ENCODE results near the gene ZNF737.
"Not testable (repeated sequence)": the region's sequence is repeated elsewhere in the genome, so short reads cannot be mapped to it uniquely, and the experiment has no call there.

The ZNF737 gene
- 19.7 to 57.2 reads per million in 2 experiments for total RNA-seq

- peak; percentile 90 for DNase-seq (ENCODE audit: low read depth)
These were observed at the start of gene ZNF737 for GRCh38 chr19:20565321-20566018. Gene ZNF737, minus strand, starts transcription at chr19:20565781. Its CDS starts 141 bp downstream, at chr19:20565640.

DNA sequence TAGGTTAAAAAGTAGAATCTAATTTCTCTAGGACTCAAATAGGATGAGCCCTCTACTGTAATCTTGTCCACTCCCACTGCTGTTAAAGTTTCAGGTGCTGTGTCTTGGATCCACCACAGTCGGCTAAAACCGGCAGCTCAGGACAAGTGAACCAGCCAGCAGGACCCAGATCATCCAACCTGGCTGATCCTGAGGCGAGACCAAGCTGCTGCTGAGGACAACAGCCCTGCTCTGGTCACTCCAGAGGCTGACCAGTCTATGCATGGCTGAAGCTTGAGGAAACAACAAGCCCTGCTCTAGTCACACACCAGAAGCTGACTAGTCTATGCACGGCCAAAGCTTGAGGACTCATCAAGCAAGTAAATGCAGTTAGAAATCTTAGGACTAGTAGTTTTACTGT lies 49.4 kb upstream of the ZNF737 start:
- DNase-seq (ENCODE audit: low read depth): not testable (repeated sequence)

DNA sequence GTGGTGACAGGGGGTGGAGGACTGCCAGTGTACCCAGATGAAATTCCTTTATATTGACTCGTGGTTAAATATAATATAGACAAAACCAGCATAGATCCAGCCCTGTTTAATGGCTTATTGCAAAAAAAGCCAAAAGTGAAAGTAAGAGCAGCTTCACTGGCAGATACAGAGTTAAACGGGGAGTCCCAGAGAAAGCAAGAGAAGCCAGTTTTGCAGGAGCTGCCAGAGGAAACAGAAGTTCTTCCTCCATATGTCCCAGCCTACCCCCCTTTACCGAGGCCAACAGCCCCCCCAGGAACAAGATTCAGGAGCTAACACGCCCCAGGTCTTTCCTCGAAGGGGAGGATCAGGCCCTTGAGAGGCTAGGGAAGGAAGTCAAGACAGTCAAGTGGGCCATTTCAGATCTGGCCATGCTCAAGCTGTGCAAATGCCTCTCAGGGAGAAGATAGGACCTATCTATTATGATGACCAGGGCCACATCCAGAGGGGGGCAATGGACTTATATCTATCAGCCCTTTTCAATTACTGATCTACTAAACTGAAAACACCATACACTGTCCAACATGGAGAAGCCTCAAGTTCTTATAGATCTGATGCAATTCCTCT lies 47.2 kb upstream of the ZNF737 start:
- DNase-seq (ENCODE audit: low read depth): no peak

- no peak for DNase-seq (ENCODE audit: low read depth)
These were observed 46.3 kb upstream of the ZNF737 start for GRCh38 chr19:20611866-20612265.

GRCh38 chr19:20607943-20608342 lies 42.4 kb upstream of the ZNF737 start:
- DNase-seq (ENCODE audit: low read depth): no peak

DNA sequence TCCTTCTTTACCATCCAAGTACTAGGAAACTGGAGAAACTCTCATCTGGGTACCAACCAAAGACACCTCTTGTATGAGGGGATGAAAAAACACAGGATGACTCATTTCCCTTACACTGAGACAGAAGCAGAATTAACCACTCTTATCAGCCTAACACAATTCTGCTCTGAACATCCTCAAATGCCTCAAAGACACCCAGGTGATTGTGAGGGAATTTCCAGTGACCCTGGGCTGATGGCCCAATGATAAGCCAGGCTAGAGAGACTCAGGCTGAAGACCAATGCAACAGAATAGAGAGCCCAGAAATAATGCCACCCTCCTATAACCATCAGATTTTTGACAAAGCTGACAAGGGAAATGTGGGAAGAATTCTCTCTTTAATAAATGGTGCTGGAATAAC lies 7.0 kb downstream of the ZNF737 start:
- no peak for DNase-seq (ENCODE audit: low read depth)

DNA sequence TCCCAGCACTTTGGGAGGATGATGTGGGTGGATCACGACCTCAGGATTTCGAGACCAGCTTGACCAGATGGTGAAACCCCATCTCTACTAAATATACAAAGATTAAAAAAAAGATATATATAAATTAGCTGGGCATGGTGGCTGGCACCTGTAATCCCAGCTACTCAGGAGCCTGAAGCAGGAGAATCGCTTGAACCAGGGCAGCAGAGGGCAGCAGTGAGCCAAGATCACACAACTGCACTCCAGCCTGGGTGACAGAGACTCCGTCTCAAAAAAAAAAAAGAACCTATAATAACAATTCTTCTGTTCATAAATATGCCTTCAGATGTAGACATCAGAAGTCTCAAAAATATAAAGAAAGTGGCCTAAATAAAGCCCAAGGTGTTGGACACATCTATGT lies 7.6 kb downstream of the ZNF737 start:
- no peak for DNase-seq (ENCODE audit: low read depth)

- not testable (repeated sequence) for DNase-seq (ENCODE audit: low read depth)
These were observed 20.8 kb downstream of the ZNF737 start for GRCh38 chr19:20544667-20545333.

DNA sequence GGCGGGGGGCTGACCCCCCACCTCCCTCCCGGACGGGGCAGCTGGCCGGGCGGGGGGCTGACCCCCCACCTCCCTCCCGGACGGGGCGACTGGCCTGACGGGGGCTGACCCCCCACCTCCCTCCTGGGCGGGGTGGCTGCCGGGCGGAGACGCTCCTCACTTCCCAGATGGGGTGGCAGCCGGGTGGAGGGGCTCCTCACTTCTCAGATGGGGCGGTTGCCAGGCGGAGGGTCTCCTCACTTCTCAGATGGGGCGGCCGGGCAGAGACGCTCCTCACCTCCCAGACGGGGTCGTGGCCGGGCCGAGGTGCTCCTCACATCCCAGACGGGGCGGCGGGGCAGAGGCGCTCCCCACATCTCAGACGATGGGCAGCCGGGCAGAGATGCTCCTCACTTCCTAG lies 35.3 kb downstream of the ZNF737 start:
- not testable (repeated sequence) for DNase-seq (ENCODE audit: low read depth)

DNA sequence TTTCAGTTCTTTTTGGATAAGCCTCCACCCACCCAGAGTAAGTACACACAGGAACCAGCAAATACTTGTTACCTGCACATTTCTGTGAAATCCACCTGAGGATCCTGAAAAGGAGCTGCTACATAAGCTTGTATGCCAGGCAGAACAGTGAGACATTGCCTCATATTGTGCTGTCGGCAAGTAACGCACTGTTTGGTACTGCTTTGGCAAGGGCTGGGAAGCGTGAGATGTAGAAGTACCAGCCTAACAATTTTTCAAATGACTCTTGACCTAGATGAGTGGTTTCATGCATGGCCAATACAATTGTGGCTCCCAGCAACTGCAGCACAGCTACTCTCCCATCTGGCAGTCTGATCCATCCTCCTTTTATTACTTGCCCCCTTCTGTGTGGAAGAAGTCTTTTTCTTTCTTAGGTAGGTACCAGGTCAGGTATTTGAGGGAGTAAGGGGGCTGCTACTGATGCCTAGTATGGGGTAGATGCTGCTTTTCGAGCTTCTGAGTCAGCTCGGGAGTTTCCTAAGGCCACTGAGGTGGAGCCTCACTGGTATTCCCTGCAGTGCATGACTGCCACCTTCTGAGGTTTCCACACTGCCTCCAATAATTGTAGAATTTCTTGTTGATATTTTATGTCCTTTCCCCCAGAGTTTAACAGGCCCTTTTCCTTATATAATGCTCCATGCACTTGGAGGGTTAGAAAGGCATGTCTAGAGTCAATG lies 52.2 kb downstream of the ZNF737 start:
- DNase-seq (ENCODE audit: low read depth): no peak

- DNase-seq (ENCODE audit: low read depth): no peak
These were observed 62.1 kb downstream of the ZNF737 start for GRCh38 chr19:20503476-20503875.
